Measurements from ENCODE around the gene CDH5.
"Not testable (repeated sequence)": the region's sequence is repeated elsewhere in the genome, so short reads cannot be mapped to it uniquely, and the experiment has no call there.

The CDH5 gene

DNA sequence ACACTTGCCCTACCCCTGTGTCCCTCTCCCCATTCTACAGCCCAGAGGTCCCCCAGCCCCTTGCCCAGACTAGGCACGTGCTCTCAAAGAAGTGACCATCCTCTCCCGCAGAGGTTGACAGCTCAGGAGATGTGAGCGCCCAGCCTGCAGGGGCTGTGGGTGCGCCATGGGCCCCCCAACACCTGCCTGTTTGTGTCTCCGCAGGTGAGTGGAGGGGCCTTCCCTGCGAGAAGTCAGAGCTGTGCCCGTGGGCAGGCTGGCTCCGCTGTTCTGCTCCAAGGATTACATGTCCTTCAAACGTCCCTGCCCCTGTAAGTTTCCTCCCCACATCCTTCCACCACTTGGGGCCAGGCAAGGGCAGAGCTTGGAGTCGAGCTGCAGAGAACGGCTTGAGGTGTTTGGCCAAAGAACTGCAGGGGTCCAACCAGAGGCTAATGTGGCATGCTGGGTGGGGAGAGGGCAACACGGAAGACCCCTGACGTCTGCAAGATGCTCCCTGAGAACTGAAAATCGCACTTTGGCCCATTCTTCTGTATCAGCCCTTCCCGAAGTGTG, 71.0 kb downstream of the CDH5 start:
- DNase-seq (ENCODE audit: low spot score), result no peak

DNA sequence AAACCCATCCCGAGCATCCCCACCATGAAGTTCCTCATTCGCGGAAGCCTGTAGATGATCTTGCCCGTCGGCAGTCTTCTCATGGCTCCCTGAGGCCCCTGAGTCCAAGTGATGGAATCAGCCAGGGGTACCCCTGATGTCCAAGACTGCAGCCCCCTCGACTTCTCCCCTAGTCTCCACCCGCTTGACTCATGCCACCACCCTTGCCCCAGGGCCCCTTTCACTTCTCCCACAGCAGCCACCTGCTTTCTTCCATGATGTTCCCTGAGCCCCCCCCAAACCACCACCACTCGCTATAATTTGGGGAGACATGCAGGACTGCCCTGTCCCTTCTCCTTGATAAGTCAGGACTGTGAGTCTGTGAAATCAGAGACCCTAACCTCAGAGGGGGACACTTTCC, 72.0 kb downstream of the CDH5 start:
- no peak for DNase-seq (ENCODE audit: low spot score)

GRCh38 chr16:66439051-66439730, 72.7 kb downstream of the CDH5 start:
- DNase-seq (ENCODE audit: low spot score), result no peak

GRCh38 chr16:66440271-66440802, 73.8 kb downstream of the CDH5 start:
- DNase-seq (ENCODE audit: low spot score), result no peak

DNA sequence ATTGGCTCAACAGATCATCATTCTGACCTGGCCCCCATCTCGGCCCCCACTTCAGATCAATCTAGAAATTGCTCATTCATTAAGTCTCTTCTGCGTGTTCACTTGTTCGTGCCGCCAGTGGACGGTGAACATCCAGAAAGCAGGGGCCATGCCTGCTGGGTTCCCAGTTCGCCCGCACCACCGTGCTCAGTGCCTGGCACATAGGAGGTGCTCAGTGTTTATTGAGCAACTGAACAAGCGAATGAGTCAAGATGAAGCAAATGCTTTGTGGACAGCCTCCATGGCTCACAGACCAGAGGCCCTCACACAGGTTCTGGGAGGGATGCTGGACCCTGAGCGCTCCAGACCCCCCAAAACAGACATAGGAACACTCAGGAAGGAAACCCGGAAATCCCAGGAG, 74.5 kb downstream of the CDH5 start:
- no peak for DNase-seq (ENCODE audit: low spot score)

- no peak for DNase-seq (ENCODE audit: low spot score)
Observed at GRCh38 chr16:66441586-66442375, 75.3 kb downstream of the CDH5 start.

- no peak for DNase-seq (ENCODE audit: low spot score)
Observed at GRCh38 chr16:66442502-66443268, 76.2 kb downstream of the CDH5 start.

DNA sequence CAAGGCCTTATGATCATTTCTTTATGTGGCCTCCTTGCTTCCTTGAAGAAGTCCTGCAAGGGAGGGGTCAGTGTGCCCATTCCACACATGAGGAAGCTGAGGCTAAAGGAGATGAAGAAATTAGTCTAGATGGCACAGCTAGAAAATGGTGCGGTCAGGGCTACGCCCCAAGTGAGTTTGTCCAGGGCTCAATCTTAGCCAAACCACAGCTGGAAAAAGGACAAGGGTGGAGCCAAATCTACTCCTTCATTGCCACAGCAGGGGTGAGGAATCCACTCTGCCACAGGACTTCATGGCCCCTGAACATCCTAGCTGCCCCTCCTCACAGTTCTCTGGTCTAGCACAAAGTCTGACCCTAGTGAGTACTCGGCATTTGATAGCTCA, 76.8 kb downstream of the CDH5 start:
- DNase-seq (ENCODE audit: low spot score), result no peak

DNA sequence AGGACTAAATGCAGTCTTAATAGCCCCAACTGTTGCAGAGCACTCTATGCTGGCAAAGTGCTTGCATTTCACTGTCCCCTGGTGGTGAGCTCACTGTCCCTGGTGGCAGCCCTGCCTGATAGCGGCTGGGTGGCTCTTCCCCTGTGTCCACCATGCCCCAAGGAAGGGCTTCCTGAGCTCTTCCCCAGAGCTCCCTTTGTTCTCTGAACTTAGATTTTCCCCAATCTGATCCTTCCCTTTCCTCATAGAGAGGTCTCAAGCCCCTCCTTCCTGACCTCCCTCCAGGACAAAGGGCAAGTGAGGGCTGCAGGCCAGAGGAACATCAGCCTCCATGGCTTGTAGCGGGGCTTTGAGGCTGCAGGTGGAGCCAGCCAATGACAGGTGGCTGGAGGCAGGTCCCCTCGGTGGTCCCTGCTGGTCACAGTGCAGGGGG, 77.6 kb downstream of the CDH5 start:
- DNase-seq (ENCODE audit: low spot score), result no peak

- DNase-seq (ENCODE audit: low spot score), result no peak
Observed at GRCh38 chr16:66446737-66447136, 80.2 kb downstream of the CDH5 start.

GRCh38 chr16:66447491-66447890, 81.0 kb downstream of the CDH5 start:
- no peak for DNase-seq (ENCODE audit: low spot score)

DNA sequence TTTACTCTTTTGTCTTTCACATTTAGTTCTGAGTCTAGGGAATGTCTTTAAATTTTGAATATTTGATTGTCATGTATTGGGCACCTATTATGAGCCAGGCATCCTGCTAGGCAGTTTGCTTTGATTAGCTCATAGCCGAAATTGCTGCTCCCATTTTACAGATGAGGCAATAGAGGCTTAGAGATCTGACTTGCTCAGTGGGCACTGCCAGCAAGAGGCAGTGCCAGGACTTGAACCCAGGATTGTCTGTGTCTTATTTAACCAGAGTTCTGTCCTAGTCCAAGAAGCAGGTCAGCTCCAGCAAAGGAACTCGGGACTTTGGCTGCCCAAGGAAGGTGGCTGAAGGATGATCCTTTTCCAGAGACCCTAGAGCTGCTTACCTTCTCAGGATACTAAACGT, 85.1 kb downstream of the CDH5 start:
- DNase-seq (ENCODE audit: low spot score), result no peak

DNA sequence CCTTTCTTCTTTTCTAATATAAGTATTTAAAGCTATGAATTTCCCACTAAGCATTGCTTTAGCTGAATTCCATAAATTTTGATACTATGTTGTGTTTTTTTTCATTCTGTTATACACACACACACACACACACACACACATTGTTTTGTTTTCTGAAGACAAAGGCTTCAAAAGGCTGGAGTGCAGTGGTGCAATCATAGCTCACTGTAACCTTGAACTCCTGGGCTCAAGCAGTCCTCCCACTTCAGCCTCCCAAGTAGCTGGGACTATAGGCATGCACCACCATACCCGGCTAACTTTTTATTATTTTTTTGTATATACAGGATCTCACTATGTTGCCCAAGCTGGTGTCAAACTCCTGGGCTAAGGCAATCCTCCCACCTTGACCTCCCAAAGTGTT, 86.7 kb downstream of the CDH5 start:
- not testable (repeated sequence) for DNase-seq (ENCODE audit: low spot score)
